Renal pelvis (tissue), 4 donors: ENCODE data around the gene MGMT. TPM values are rescaled to one million over a fixed set of nuclear protein-coding genes. Genes with fewer than 3 reads are reported as not detected.

ENCODE experiments used
- DNase-seq: peaks from one replicate; pipeline ENCODE4 v3.0.0-alpha.2; 2013
- polyA plus RNA-seq, 3 donors: library from polyadenylated mRNA; unstranded; fragments of 120-200 nt; gene quantifications; one replicate each; pipeline ENCODE4 v1.2.1, GENCODE V29; 2013; ENCODE audit not compliant: insufficient read length in 3 of 3

The MGMT gene
- polyA plus RNA-seq, 3 donors: 14.1 to 24.1 (median 21.3) TPM

DNA sequence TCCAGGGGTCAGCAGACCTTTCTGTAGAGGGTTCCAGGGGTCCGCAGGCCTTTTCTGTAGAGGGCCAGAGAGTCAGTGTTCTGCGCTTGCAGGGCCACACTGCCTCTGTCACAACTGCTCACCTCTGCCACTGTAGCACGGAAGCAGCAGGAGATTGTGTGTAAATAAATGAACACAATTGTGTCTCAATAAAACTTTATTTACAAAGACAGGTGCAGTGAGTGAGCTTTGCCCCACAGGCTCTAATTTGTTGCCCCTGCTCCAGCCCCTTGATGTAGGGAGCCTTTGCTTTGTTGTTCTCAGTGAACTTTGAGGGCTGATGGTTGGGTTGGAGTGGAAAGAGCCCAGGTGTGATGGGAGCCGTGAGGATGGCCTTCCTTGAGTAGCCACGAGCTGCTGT is 67.8 kb downstream of the MGMT start:
- no peak for DNase-seq

DNA sequence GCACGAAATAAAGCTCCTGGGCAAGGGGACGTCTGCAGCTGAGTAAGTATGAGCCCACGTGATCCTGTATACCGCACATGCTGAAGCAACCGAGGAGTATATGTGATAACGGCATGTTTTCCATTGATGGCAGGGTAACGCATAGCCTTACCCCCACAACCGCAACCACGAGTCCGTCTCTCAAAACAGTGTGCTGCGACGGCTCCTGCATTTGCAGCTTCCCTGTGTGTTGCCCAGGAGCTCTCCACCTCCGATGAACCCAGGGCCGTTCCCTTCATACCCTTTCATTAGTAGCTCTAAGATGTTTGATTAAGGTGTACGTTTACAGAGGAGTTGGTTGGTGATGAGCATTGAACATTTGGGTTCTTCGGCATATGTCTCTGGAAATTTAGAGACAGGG is 69.3 kb downstream of the MGMT start:
- DNase-seq: no peak

DNA sequence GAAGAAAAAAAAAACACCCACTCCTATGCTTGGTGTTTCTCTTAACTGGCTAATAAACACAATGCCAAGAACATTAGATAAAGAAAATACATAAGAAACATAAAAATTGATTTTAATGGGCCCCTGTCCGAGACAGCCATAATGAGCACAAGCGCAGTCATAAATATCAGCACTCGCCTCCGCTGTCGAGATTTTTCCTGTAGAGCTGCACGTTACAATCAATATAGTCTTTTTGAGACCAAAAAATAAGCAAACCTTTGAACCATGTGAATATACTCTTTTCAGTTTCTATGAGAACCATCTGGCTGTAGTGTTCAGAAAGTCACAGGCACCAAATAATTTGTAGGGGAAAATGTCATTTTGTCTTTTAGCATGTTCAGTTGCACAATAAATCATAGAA is 70.1 kb downstream of the MGMT start:
- no peak for DNase-seq

DNA sequence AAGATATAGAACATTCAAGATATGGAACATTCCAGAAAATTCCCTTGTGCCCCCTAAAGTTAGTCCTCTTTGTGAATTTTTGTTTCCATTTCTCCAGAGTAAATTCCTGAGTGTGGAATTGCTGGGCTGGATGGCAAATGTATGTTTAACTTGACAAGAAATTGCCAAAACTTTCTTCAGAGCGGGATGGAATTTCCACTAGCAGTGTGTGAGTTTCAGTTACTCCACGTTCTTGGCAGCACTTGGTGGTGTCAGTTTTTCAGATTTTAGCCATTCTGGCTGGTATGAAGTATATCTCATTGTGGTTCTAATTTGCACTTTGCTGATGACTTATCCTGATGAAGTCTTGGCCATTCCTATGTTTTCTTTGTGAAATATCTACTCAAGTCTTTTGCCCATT is 71.2 kb downstream of the MGMT start:
- DNase-seq: no peak

DNA sequence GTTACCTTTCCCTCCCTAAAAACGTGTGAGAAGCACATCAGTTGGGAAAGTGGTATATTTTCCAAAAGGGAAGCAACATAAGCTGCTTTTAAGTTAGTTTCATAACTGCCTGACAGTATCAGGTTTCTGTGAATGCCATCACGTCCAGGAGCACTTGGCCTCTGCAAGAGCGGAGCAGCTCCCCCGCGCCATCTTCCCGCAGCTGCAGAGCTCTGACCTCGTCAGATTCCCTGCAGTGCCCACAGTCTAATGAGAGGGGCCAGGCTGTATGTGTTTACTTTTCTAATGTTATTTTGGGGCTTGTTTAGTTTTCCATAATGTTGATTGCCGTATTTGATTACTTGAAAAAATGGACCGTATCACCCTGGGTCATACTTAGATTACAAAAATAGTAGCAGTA is 74.2 kb downstream of the MGMT start:
- peak; percentile 63 for DNase-seq

DNA sequence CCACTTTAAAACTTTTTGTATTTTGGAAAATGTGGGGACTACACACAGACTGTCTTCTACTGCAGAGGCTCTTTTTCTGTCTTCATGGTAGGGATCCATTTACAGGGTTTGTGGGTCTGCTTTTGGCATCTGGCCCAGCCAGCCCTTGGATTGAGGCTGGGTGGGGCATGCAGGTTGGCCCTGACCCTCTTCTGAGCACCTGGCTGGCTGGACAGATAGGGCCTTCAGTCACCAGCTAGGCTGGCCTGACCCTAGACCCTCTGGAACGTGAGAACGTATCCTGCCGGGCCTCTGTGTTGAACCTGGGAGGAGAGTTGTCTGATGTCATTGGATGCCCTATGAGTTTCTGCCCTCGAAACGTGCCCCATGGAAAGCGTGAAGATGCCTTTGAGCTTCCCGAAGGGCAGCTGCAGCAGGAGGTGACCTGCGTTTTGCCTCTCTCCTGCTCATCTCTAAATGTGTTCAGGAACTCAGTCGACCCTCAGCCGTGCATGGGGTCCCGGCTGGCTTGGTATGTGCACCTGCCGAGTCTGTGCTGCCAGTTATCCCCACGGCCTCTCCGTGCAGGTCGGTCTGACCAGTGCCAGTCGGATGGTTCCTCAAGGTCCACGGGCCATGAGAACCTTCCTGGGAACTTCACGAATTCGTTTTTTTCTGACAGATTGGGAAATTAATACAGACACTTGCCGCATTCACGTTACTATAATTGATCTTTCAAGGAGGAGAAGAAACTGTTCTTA is 74.9 kb downstream of the MGMT start:
- DNase-seq: no peak

DNA sequence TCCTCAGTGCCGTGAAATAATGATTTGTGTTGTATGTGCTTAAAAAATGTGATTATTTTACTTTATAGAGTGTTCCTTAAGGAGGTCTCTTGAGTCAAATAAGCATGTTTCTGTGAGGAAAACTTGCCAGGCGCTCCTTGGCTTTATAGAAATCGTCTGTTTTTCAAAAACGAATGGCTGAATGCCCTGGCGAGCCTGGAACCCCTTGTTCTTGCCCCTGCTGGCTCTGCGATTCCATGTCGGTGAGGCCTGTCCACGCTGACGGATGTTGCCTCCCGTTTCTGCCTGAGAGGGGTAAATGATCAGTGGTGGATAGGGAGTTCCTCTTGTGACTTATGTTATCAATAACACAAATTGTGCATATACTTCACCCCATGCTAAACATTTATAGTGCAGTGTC is 75.5 kb downstream of the MGMT start:
- DNase-seq: no peak

DNA sequence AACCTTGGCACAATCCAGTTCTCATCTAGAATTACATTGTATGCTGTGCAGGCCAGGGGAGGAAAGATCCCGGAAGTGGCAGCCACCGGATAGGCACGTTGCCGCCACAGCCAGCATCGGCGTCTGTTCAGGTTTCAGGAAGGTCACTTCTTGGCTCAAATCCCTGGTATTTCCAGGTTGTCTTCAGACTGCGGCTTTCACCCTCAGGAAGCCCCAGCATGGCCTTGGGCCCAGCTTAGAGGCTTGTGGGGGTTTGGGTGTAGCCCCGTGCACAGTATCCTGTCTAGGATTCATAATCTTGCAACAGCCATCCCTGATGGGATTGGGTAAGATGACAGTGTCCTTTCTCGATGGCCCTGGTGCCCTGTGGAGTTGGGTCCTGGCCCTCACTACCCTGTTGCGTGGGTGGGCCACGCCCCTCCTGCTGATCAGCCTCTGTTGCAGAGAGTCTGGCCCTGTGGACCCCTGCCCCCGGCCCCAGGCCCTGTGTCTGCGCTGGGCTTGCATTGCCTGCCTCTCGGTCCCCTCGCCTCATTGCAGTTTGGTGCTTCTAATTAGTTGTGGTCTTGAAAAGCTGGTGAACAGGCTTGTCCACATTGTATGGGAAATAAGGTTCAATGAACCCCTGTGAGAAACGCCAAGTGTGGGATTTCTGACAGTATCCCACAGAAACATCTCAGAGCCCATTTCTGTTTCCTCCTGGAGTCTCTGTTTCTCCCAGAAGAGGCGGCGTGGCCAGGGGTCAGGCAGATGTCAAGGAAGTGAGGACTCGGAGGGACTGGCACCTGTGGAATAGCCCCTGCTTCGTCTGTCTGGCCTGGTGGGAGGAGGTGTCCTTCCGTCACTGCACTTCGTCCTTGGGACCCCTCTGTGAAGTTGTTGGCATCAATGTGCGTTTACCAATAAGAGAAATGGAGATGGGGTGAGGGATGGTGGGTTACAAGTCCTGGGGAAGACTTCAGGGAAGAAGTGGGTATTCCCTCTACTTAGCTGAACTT is 77.5 kb downstream of the MGMT start:
- DNase-seq: no peak

DNA sequence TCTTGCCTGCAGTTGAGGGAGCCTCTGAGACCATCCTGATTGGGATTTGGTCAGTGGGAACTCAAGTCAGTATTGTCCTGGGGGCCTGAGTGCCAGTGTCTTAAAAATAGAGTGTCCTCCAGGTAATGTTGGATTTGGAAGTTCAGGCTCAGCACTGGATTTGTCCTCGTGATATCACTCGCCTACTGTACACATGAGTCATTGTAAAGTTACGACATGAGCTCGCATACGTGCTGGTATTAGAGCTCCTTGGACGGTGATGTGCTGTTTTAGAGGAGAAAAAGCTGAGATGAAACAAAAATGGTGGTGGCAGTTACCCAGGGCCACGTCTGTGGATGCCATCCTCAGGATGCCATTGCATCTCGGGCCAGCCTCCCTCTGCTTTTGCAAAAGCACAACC is 78.2 kb downstream of the MGMT start:
- no peak for DNase-seq

DNA sequence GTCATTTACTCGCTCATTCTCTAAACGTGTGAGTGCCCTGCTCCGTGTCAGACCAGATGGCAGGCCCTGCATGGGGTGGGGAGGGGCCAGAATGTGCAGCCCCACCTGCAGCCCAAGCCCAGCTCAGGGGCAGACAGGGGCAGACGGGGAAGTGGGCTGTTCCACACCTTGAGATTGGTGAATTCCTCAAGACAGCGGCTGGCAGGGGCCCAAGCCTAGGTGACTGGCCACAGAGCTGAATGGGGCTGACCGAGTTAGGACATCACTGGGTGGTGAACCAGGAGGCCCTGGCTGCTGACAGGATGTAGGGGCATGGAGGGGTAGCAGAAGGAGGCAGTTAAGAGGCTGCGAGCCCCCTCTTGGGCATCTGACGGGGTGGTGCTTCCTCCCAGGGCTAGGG is 79.1 kb downstream of the MGMT start:
- DNase-seq: no peak

DNA sequence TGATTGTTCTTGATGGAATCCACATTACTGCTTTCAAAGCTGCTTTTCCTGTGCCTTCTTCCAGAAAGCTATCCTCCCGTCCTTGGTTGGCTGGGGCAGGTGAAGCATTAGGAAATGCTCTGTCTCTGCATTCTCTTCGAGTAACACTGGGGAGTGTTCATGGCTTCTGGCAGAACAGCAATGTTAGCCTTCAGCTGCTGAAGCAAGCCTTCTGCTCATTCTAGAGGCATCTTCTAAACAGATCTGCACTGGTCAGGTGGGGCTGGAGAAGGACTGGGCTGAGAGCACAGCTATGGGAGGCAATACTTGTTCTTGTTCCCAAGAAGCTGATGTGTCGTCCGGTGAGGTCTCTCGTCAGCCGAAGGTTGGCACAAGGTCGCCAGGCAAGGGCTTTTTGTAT is 80.6 kb downstream of the MGMT start:
- DNase-seq: no peak

DNA sequence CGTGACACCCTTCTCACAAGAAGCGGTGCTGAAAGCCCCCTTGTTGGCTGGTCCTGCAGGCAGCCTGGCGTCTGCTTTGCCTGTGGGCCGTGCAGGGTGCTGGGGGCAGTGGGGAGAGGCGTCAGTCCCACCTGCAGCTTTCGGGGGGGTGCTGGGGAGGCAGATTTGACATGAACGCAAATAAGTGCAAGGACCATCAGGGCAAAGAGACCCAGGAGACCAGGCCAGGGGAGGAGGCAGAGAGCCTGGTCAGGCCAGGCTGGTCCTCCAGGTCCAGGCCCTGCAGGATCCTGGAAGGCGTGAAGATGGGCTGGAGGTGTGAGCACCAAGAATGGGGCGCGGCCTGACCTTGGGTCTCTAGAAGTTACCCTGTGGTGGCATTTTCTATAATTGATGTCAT is 81.6 kb downstream of the MGMT start:
- DNase-seq: no peak

DNA sequence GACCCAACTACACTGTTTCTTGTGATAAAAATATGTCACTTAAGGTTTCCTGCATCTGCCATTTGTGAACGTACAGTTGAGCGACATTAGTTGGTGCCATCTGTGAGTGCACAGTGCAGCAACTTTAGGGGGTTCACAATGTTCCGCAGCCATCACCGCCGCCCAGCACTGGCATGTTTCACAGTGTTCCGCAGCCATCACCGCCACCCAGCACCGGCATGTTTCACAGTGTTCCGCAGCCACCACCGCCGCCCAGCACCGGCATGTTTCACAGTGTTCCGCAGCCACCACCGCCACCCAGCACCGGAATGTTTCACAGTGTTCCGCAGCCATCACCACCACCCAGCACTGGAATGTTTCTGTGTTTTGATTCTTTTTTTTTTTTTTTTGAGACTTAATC is 83.0 kb downstream of the MGMT start:
- no peak for DNase-seq

DNA sequence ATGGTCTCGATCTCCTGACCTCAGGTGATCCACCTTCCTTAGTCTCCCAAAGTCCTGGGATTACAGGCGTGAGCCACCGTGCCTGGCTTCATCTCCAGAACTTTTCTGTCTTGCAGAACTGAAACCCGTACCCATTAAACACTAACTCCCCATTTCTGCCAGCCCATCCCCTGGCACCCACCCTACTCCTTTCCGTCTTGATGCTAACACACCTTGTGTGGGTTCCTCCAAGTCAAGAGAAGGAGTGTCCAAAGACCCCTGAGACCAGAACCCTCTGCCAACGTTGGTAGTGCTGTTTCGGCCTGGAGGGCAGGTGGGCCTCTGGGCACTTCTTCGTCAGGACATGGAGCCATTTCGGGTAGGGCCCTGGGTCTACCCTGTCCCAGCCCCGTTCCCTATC is 83.6 kb downstream of the MGMT start:
- no peak for DNase-seq

DNA sequence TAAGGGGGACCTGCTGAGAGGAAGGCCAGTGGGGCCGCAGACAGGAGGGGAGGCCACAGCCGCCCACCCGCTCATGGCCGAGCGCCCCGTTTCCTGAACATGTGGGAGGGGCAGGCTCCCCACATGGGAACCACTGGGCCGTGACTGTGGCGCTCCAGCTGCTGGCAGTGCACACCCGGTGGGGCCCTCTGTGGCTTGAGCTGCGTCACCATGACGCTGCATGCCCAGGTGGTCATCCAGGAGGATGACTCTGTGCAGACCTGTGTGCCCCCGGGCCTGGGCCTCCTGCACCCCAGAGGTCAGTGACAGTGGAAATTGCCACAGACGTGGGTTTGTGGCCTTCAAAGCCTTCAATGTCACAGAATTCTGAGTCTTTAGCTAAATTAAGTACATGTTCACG is 85.1 kb downstream of the MGMT start:
- DNase-seq: no peak

DNA sequence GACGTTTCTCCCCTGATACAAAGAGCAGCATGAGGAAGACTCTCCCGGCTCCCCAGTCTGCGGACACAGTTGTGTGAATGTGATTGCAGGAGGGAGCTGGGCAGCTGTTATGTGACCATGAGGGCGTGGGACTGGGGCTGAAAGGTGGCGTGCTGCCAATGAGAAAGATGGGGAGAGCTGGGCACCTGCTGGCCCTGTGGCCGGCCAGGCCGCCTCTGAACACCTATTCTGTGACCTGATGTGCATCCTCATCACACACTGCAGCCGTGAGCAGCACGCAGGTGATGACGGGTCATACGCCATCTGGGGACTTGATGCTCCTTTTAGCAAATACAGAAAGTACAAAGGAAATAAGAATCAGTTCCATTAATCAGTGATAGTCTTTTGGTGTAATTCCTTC is 86.9 kb downstream of the MGMT start:
- no peak for DNase-seq

DNA sequence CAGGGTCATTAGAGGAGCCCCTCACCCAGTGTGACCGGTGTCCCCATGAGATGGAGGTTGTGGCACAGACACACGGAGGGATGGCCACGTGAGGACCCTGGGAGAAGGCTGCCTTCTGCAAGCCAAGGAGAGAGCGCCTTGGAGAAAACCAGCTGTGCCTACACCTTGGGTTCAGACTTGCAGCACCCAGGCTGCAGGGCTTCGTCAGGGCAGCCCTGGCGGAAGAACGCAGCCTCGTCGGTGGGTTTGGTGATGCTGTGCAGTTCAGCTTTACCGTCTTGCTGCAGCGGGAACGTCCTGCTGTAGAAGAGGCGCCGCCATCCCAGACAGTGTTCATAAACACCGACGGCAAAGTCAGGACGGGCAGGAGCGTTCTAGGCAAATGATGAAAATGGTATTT is 89.3 kb downstream of the MGMT start:
- no peak for DNase-seq

DNA sequence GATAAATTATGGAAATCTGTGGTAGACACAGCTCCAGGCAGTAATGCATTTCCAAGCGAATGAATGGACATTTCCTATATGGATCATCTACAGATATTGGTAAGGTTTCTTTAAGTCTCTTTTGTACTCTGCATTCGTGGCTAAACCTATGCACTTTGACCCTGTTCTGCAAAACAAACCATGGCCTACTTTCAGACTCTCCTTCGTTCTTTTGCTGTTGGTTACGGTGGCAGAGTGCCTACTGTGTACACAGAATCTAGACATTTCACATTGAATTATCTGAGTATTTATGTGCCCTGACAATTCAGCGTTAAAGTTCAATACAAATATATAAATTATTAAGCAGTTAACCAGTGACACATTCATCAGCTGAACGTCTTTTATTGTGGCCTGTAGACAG is 93.3 kb downstream of the MGMT start:
- DNase-seq: no peak

DNA sequence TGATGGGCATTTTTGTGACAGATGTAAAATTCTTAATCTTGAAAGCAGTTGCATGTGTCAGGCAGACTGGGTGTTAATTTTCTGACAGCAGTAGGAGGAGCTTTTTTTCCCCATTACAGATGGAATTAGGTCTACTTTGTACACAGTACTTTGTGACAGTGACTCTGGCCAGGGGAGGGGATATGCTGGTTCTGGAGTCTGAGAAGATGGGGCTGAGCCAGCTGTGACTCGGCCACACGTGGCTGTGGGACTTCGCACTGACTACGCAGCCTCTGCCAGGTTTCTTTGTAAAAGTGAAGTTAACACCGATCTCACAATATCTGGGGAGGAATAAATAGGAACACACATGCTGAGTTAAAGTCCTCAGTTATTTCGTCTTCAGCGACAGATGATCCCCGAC is 95.4 kb downstream of the MGMT start:
- DNase-seq: no peak

DNA sequence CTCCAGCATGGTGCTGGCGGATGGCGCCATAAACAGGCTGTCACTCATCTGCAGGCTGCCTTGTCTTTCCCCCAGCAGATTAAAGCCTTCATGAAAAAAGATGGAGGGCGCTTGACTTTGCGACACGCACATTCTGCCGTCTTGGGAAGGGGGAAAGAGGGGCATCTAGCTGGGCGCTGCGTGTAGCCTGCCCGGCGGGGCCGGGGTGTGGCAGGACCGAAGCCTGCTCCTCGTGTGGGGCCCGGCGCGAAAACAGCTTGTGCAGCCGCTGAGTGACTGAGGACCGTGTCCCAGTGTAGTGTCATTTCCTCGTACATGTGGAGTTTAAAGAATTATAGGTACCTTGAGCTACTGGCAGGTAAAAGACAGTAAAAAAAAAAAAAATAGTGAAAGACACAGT is 97.9 kb downstream of the MGMT start:
- DNase-seq: no peak

DNA sequence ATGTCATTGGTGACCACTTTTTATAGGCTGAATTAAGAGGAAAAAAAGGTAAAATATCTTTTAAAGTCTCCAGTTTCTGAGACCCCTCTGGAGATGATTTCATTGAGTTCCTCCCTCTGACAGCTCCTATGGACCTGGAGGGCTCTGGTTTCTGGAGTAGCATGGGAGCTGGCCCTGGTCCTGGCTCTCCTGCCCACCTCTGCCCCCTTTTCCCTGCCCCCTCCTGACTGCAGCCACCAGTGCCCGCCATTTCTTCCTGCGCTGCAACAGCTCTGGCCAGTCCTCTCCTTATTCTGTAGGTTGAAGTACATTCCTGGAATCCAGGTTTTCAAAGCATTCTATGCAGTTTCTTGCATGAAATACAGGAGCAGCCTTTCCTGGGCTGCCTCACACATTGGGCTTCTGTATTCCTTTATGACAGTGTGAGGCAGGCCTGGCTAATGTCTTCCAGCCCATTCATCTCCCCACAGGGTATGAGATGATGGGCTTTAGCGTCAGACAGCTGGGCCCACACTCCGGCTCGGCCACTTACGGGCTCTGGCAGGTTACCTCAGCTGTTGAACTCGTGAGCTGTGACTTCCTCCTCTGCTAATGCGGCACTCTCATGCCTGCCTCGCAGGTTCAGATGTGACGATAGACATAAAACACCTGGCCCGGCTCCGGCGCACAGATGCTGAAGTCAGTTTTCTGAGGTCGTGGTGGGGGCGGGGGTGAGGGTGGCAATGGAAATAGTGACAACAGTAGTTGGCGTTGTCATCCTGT is 101.7 kb downstream of the MGMT start:
- DNase-seq: peak; percentile 59

DNA sequence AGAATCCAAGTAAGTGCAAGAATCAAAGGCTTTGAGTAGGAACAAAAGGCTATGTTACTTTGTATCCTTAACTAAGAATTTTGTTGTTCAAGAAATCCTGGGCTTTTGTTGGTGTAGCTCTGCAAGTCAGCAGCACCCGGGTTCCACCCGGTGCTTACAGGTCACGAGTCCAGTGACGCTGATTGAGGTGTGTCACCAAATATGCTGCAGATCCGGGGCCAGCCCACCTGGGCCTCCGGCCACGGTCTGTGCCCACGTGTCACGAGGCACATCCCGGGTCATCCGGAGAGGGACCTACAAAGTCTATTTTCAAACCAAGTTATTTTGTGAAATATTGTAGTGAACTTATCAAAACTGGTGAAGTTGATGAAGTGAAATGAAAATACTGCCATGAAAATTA is 103.1 kb downstream of the MGMT start:
- no peak for DNase-seq

DNA sequence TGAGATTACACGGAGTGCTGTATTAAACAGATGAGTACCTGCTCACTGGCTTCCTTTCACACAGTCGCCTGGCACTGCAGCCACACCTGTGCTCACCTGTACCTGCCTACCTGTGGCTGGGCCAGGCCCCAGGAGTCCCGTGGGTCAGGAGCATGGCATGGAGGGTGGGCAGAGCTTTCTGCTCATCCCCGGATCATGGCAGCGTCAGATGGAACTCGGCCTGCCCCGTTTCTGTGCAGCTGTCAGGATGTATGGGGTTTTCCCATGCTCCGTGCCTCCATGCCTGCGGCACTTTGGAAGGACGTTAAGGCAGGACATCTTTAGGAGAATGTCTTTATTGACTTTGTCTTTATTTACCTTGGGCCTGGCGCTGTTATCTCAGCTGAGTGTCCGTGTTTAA is 112.2 kb downstream of the MGMT start:
- no peak for DNase-seq
